ENCODE data around the gene CNKSR2.

The CNKSR2 gene

DNA sequence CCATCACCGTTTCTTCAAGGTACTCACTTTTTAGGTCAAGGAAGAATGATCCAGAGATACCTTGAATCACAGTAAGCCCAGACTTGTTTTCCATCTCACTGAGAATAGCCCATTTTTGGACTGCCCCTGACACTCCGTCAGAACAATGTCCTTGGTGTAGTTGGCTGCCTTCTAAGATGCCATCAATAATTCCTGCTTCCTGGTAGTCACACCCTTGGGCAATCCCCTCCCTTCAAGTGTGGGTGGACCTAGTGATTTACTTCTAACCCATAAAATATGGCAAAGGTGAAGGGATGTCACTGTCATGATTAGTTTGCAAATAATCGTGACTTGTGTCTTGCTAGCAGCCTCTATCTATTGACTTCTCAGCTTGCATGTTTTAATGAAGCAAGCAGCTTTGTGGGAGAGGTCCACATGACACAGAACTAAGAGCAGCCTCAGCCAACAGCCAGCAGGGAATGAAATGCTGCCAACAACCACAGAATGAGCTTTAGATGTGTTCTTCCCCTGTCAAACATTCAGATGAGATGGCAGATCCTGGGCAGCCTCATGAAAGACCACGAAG lies 303.9 kb downstream of the CNKSR2 start:
- DNase-seq: no peak

DNA sequence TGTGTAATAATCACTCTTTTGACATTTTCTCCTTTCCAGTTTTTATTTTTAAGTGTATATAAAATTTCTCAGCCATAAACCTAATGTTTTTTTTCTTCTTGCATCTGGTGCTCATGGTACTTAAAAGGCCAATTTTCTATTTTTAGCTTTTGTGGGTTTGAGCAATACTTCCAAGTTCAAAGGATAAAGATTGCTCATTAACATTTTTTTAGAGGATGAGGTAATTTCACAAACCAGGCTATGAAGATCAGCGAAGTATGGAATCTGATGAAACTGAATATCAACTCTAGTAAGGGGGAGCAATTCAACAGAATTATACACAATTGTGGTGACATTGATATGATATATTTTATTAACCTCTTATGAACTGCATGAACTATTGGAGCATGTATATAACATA lies 309.7 kb downstream of the CNKSR2 start:
- DNase-seq: no peak

DNA sequence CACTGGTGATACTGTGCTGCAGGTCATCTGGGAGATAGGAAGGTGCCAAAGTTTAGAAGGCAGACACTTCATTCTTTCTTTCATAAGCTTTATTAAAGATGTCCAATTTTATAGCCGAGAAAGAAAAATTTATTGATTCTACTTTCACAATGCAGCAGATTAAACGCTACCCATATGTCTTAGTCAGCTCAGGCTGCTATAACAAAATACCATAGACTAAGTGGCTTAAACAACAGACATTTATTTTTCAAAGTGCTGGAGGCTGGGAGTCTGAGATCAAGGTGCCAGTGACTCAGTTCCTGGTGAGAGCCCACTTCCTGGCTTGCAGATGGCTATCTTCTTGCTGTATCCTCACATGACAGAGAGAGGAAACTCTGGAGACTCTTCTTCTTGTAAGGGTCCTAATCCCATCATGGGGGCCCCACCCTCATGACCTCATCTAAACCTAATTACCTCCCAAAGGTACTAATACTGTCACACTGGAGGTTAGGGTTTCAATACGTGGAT lies 317.3 kb downstream of the CNKSR2 start:
- no peak for DNase-seq

DNA sequence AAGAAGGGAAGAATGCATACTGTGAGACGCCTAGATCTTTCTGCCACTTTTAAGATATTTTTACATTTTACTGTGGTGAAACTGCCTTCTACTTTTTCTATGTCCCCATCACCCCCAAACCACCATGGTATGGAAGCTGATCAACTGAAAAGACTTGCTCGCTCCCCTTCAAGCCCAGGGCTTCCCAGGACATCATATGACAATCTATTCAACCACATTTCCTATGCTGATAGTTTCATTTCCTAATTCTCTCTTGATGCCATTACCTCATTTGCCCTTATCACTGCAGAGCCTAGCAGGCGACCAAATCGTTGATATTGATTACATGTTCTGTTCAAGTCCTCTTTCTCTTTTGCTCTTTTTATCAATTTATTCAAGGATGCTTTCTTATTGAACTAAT lies 324.1 kb downstream of the CNKSR2 start:
- DNase-seq: peak; percentile 63

DNA sequence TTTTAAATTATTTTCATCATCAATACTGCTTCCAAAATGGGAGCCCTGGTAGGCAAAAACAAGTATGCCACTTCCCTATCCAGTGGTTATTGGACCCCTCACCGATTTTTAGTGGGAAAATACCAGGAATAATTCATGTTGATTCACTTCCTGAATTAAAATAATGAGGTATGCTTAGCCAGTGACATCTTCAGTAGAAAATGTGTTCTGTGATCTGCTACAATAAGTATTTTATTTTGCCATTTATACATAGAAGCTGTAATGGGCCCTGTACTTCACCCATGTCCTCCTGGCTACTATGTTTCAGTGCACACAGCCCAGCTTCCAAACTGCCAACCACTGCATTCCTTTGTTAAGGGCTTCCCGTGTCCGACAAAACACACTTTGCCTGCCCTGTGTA lies 324.9 kb downstream of the CNKSR2 start:
- DNase-seq: no peak

DNA sequence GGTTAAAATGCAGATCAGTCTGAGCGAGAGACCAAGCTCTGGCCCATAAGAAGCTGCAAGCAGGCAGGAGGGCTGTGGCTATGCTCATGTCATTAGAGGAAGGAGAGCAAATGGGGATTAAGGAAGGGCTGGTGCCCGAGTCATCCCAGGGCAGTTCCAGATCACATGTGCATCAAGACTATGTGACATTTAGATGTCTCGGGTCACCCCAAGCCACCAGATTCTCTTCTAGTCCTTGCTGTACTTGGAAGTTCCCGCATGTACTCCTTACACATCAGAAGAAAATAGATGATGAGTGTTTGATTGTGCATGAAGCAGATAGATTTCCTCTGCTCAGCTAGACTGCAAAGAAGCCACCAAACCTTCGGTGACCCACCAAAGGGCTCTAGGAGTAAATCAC lies 326.1 kb downstream of the CNKSR2 start:
- peak; percentile 42 for DNase-seq

DNA sequence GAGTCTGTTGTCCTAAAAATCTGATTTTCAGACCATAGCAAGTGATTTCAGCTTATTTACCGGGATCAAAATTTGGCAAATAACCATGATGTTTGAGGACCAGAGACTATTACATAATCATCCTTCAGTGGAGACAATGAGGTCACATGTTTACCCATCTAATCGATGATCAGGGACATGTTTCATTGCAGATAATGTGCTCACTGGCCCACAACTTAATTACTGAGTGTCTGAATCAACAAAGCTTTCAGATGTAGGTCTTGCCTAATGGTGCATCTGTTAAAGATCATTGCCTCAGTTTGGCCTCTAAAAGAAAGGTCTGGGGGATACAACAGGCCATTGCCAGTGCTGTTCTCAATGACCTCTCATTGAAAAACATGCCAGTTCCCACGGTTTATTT lies 326.7 kb downstream of the CNKSR2 start:
- no peak for DNase-seq

DNA sequence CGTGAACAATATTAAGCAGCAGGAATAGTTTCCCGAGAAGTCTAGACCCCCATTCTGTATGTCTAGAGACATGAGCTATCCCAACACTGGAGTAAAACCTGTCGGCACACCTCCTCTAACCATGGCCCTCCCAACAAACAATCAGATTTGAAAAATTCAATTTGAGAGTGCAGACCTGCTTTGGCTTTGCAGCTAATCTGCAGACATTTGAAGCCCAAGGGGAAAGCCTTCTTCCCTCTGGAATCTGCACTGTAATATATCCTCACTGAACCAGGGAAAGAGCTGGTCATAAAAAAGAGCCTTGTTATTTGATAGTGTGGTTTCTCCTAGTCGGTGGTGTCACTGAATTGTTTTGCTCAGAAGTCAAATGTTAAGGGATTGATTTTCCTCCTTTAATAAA lies 328.5 kb downstream of the CNKSR2 start:
- DNase-seq: no peak

All from inflammatory macrophage treated with lipopolysaccharide for 4 hours (primary cell).